Endothelial cell of umbilical vein (primary cell): ENCODE measurements around the gene BIRC5. TPM values are rescaled to one million over a fixed set of nuclear protein-coding genes. Genes with fewer than 3 reads are reported as not detected.

Experiments
- BruUV-seq: library from RNA; stranded (reverse); fragments of 400-500 nt; replicated peaks from 2 replicates; lab custom pipeline; 2021; lab: Mats Ljungman, UMichigan
- CTCF ChIA-PET: fragments of 300-600, 350-600 bp; sonication (Branson Sonifier 250); formaldehyde crosslinking; loops from one replicate; lab custom pipeline; 2021; ENCODE audit warnings: antibody characterized with exemption, inconsistent platforms; lab: Charles Lee
- POLR2A ChIA-PET: fragments of 300-600, 350-600 bp; sonication (Branson Sonifier 250); formaldehyde crosslinking; loops from one replicate; lab custom pipeline; 2021; ENCODE audit warnings: antibody characterized with exemption, inconsistent platforms; lab: Charles Lee
- DNase-seq: peaks from one replicate; pipeline ENCODE4 v3.0.0-alpha.2; 2011; ENCODE audit warnings: low read depth, low spot score
- FAIRE-seq: peaks from 2 replicates; lab custom pipeline; 2011; peaks lifted over from hg19 to GRCh38; lab: Jason Lieb, UNC
- H2AFZ ChIP-seq: 2 replicates; pipeline ENCODE4 v1.6.0; 2012; ENCODE audit warnings: low read depth, low read length, control low read depth, inconsistent platforms
- H3K27ac ChIP-seq: 2 replicates; pipeline ENCODE4 v1.5.1; 2011; ENCODE audit warnings: low read depth, mild to moderate bottlenecking, control low read depth, low read length, moderate library complexity; ENCODE audit not compliant: insufficient read depth
- H3K27me3 ChIP-seq, 2 experiments: 2 replicates each; pipeline versions ENCODE4 v1.6.0 to v1.6.1; 2011; ENCODE audit warnings: low read length in 2 of 2, mixed read lengths in 1 of 2; ENCODE audit not compliant: control insufficient read depth in 2 of 2, insufficient read depth in 2 of 2
- H3K36me3 ChIP-seq, 2 experiments: 2 replicates in 1 of 2; 3 replicates in 1 of 2; pipeline ENCODE4 v1.5.1; 2011; ENCODE audit warnings: low read length in 2 of 2, mild to moderate bottlenecking in 1 of 2, moderate library complexity in 1 of 2; ENCODE audit not compliant: control insufficient read depth in 2 of 2, insufficient read depth in 2 of 2; ENCODE audit errors: extremely low read depth in 1 of 2
- H3K4me1 ChIP-seq: 3 replicates; pipeline ENCODE4 v1.5.1; 2011; ENCODE audit warnings: mild to moderate bottlenecking, low read length; ENCODE audit not compliant: control insufficient read depth, insufficient read depth; ENCODE audit errors: extremely low read depth
- H3K4me2 ChIP-seq: 2 replicates; pipeline ENCODE4 v1.6.1; 2011; ENCODE audit warnings: low read length, control low read depth, mixed read lengths; ENCODE audit not compliant: insufficient read depth
- H3K4me3 ChIP-seq, 3 experiments: fragments of 200-600 bp in 1 of 3; sonication (generic), shearing (Covaris generic) in 1 of 3; replicated peaks in 1 of 3; 2 replicates each; pipeline ENCODE4 v1.5.1; 2011 to 2016; ENCODE audit warnings: control low read depth in 3 of 3, low read length in 3 of 3, mild to moderate bottlenecking in 2 of 3, inconsistent platforms in 1 of 3, low read depth in 1 of 3, moderate library complexity in 1 of 3; ENCODE audit not compliant: insufficient read depth in 1 of 3
- H3K79me2 ChIP-seq: 2 replicates; pipeline ENCODE4 v1.6.0; 2012; ENCODE audit warnings: low read length, inconsistent platforms; ENCODE audit not compliant: control insufficient read depth, insufficient read depth
- H3K9ac ChIP-seq: replicated peaks from 2 replicates; pipeline ENCODE3; 2011; ENCODE audit warnings: low read length, control low read depth; ENCODE audit not compliant: insufficient read depth; ENCODE audit errors: extremely low read depth
- H3K9me1 ChIP-seq: replicated peaks from 3 replicates; pipeline ENCODE4 v1.6.0; 2011; ENCODE audit warnings: mild to moderate bottlenecking, low read length; ENCODE audit not compliant: control insufficient read depth, insufficient read depth; ENCODE audit errors: extremely low read depth
- H3K9me3 ChIP-seq: replicated peaks from 2 replicates; pipeline ENCODE4 v1.5.1; 2012; ENCODE audit warnings: low read length, inconsistent platforms; ENCODE audit not compliant: control insufficient read depth, insufficient read depth
- H4K20me1 ChIP-seq: replicated peaks from 2 replicates; pipeline ENCODE3; 2011; ENCODE audit warnings: mild to moderate bottlenecking, low read length; ENCODE audit not compliant: control insufficient read depth, insufficient read depth; ENCODE audit errors: extremely low read depth
- EZH2 ChIP-seq: IDR thresholded peaks from 2 replicates; pipeline ENCODE4 v1.6.1; 2012; ENCODE audit warnings: borderline replicate concordance, low read depth, mild to moderate bottlenecking, moderate library complexity, low read length, inconsistent platforms; ENCODE audit not compliant: severe bottlenecking
- FOS ChIP-seq: IDR thresholded peaks from 2 replicates; pipeline ENCODE4 v1.6.1; 2011; ENCODE audit warnings: mild to moderate bottlenecking, low read length, moderate library complexity, borderline replicate concordance; ENCODE audit not compliant: insufficient read depth
- GATA2 ChIP-seq: IDR thresholded peaks from 2 replicates; pipeline ENCODE4 v1.7.0; 2011; ENCODE audit warnings: low read depth, mild to moderate bottlenecking, moderate library complexity, mixed read lengths, low read length; ENCODE audit not compliant: insufficient read length, insufficient read depth
- JUN ChIP-seq: IDR thresholded peaks from 2 replicates; pipeline ENCODE4 v1.6.1; 2011; ENCODE audit warnings: borderline replicate concordance, low read depth; ENCODE audit not compliant: insufficient read length, insufficient read depth
- MYC ChIP-seq: IDR thresholded peaks from one replicate; pipeline ENCODE4 v1.6.1; 2011; ENCODE audit warnings: mild to moderate bottlenecking, low read depth, low read length
- POLR2A ChIP-seq: IDR thresholded peaks from 2 replicates; pipeline ENCODE4 v1.6.1; 2012; ENCODE audit warnings: low read depth, mild to moderate bottlenecking, control low read depth, low read length
- POLR2AphosphoS5 ChIP-seq: IDR thresholded peaks from 2 replicates; pipeline ENCODE4 v1.6.1; 2012; ENCODE audit warnings: low read depth, mild to moderate bottlenecking, control low read depth, low read length, moderate library complexity; ENCODE audit not compliant: insufficient read depth
- dilution Hi-C: fragments of 300-500 bp; cut with MboI; formaldehyde crosslinking; loops from one replicate; pipeline ENCODE4 v1.15.0; 2019; ENCODE audit warnings: low sequenced_read_pairs; ENCODE audit not compliant: extremely low pct_ligation_motif_present
- intact Hi-C: fragments of 100-400 bp; cut with micrococcal nuclease; formaldehyde crosslinking; loops from one replicate; pipeline ENCODE4 v1.10.0; 2022
- polyA plus RNA-seq, 4 experiments: library from polyadenylated mRNA; depleted of rRNA in 3 of 4; stranded (reverse) in 3 of 4; unstranded in 1 of 4; fragments of >200 nt; gene quantifications; 2 replicates each; pipeline versions ENCODE4 v1.2.1 to v1.2.3, GENCODE V29; 2011 to 2012; ENCODE audit warnings: missing spikeins in 1 of 4
- total RNA-seq: library from RNA; stranded (reverse); gene quantifications from 2 replicates; pipeline ENCODE4 v1.2.3, GENCODE V29; 2021
- TF ChIP-seq, protein P1 (sequence below), 2 donors: IDR thresholded peaks; 1 replicate in 1 of 2; 2 replicates in 1 of 2; pipeline ENCODE4 v1.5.1; 2011; ENCODE audit warnings: low read length in 2 of 2, mild to moderate bottlenecking in 2 of 2, moderate library complexity in 2 of 2, control low read depth in 1 of 2, inconsistent platforms in 1 of 2, low read depth in 1 of 2; ENCODE audit not compliant: insufficient read depth in 1 of 2; ENCODE audit errors: extremely low read depth in 1 of 2
- TF ChIP-seq, protein P2 (sequence below): IDR thresholded peaks from 2 replicates; pipeline ENCODE4 v1.6.1; 2011; ENCODE audit not compliant: insufficient read depth, insufficient read length

BIRC5 gene
- total and polyA plus RNA-seq, 2 donors (not counting 3 experiments of a cell fraction or from before 2014, with no cell fraction given) = 32.8 to 74.6 TPM

DNA sequence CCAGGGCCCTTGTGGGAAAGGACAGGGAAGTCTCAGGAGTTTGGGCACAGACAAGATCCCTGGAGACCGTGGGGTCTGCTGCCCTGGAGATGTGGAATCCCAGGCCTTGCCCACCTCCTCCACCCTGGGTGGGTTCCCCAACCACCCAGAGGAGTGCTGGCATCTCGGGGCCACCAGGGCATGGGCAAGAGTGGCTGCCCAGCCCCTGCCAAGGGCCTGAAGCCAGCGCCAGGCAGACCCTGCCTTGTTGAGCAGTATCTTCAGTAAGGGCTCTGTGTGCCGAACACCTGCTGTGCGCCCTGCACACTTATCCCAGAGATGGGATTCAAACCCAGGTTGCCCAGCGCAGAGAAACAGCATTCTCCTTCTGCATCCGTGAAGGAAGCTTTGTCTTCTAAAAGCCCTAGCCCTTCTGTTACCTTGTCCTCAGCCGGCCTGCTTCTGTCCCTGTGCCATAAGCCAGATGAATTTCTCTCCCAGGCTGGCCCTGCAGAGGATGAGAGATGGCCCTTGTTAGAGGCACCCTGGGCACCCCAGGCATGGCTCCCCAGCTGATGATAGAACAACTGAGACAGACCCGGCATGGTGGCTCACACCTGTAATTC, 49.8 kb downstream of the BIRC5 start:
- no TSS peak for BruUV-seq
- peaks cover 7% of the 10 kb centered on the region for H3K4me1 ChIP-seq
- POLR2A ChIA-PET = no interaction called here
- dilution Hi-C loops = no loop called here
- H4K20me1 ChIP-seq = no peaks in the 10 kb centered on the region
- no peaks in the 10 kb centered on the region for H3K79me2 ChIP-seq
- TF ChIP-seq GATA2 (no peak), FOS (no peak)
- TF ChIP-seq, protein P1, sequence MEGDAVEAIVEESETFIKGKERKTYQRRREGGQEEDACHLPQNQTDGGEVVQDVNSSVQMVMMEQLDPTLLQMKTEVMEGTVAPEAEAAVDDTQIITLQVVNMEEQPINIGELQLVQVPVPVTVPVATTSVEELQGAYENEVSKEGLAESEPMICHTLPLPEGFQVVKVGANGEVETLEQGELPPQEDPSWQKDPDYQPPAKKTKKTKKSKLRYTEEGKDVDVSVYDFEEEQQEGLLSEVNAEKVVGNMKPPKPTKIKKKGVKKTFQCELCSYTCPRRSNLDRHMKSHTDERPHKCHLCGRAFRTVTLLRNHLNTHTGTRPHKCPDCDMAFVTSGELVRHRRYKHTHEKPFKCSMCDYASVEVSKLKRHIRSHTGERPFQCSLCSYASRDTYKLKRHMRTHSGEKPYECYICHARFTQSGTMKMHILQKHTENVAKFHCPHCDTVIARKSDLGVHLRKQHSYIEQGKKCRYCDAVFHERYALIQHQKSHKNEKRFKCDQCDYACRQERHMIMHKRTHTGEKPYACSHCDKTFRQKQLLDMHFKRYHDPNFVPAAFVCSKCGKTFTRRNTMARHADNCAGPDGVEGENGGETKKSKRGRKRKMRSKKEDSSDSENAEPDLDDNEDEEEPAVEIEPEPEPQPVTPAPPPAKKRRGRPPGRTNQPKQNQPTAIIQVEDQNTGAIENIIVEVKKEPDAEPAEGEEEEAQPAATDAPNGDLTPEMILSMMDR (IDR thresholded peaks at IDR 0.05; ENCODE audit: extremely low read depth in 1 of 2, insufficient read depth in 1 of 2, low read depth in 1 of 2, low read length in 2 of 2) = no peak
- H3K27ac ChIP-seq = no peak overlapping the region
- H3K4me3 ChIP-seq = no peak overlapping the region
- no peak overlapping the region for H3K9ac ChIP-seq
- H3K4me2 ChIP-seq = no peak overlapping the region
- peaks cover 2% of the 10 kb centered on the region in 2 experiments for H3K27me3 ChIP-seq
- CTCF ChIA-PET = interaction anchor here (1.1 to 1.9 kb wide), 2 partner anchors 13 to 179 kb away, joined by 3 to 23 read pairs; no protein-coding TSS in a partner anchor
- FAIRE-seq (no peak), DNase-seq (no peak)
- H3K9me3 ChIP-seq = no peaks in the 10 kb centered on the region
- no peaks in the 10 kb centered on the region for H3K9me1 ChIP-seq
- H3K36me3 ChIP-seq = no peaks in the 10 kb centered on the region
- H2AFZ ChIP-seq = no peak overlapping the region
- intact Hi-C loops = no loop called here

DNA sequence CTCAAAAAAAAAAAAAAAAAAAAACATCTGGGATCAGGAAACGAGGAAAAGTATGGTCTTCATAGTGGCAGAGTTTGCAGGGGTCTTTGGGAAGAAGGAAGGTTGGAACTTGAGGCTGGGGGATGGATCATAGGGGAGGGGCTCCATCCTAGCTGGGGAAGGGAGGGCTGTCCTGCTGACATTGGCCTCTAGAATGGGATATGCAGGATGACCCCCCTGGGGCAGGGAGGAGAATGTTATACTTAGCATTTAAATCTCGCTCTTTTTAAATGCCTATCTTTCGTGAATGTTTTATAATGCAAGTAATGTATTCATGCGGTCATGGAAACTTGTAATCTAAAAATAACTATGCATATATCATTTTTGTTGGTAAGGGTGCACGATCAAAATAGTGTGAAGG, 50.5 kb downstream of the BIRC5 start:
- H3K27me3 ChIP-seq = peaks cover 7 to 8% of the 10 kb centered on the region in 2 experiments
- intact Hi-C loops (no loop called here), dilution Hi-C loops (no loop called here)
- peaks cover 7% of the 10 kb centered on the region for H3K4me1 ChIP-seq
- H3K4me3 ChIP-seq = no peak overlapping the region
- no peak overlapping the region for H3K27ac ChIP-seq
- TF ChIP-seq MYC = no peak
- TF ChIP-seq, protein P1 (IDR thresholded peaks at IDR 0.05; ENCODE audit: extremely low read depth in 1 of 2, insufficient read depth in 1 of 2, low read depth in 1 of 2, low read length in 2 of 2) = no peak
- no peak for TF ChIP-seq EZH2
- no peak for TF ChIP-seq GATA2
- no peak for TF ChIP-seq POLR2A
- TF ChIP-seq, protein P2, sequence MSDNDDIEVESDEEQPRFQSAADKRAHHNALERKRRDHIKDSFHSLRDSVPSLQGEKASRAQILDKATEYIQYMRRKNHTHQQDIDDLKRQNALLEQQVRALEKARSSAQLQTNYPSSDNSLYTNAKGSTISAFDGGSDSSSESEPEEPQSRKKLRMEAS = no peak
- no peak for TF ChIP-seq JUN
- no peak for TF ChIP-seq FOS
- no peak for TF ChIP-seq POLR2AphosphoS5
- H3K9ac ChIP-seq = no peak overlapping the region
- BruUV-seq = no TSS peak
- no peaks in the 10 kb centered on the region for H3K9me3 ChIP-seq
- H4K20me1 ChIP-seq = no peaks in the 10 kb centered on the region
- no peaks in the 10 kb centered on the region for H3K9me1 ChIP-seq
- no peak for FAIRE-seq
- no peak overlapping the region for H2AFZ ChIP-seq
- DNase-seq = no peak
- CTCF ChIA-PET = no interaction called here
- H3K4me2 ChIP-seq = no peak overlapping the region
- no peaks in the 10 kb centered on the region for H3K79me2 ChIP-seq
- POLR2A ChIA-PET = no interaction called here
- H3K36me3 ChIP-seq = no peaks in the 10 kb centered on the region
